ENCODE data around the gene HOXC9. TPM values are rescaled to one million over a fixed set of nuclear protein-coding genes. Genes with fewer than 3 reads are reported as not detected.

Gene HOXC9
- total RNA-seq, 2 donors from 2014 or later = not detected

GRCh38 chr12:54037360-54038283 lies 37.7 kb downstream of the HOXC9 start:
- intact Hi-C loops (cut with DNase I) = no loop called here
- H3K27ac ChIP-seq = no peak overlapping the region

GRCh38 chr12:54038284-54038870 lies 38.4 kb downstream of the HOXC9 start:
- Histone ChIP-seq H3K4me3 (no peak overlapping the region), H3K27me3 (peaks cover 0 to 22% of the 10 kb centered on the region in 2 donors), H3K36me3 (replicated peaks in 1 of 2; ENCODE audit: insufficient read depth in 1 of 2, low read depth in 2 of 2) (no peaks in the 10 kb centered on the region), H3K9me3 (no peaks in the 10 kb centered on the region), H3K4me1 (peaks cover 8% of the 10 kb centered on the region), H3K27ac (no peak overlapping the region)
- intact Hi-C loops (cut with DNase I) = no loop called here
- TF ChIP-seq, protein P1, sequence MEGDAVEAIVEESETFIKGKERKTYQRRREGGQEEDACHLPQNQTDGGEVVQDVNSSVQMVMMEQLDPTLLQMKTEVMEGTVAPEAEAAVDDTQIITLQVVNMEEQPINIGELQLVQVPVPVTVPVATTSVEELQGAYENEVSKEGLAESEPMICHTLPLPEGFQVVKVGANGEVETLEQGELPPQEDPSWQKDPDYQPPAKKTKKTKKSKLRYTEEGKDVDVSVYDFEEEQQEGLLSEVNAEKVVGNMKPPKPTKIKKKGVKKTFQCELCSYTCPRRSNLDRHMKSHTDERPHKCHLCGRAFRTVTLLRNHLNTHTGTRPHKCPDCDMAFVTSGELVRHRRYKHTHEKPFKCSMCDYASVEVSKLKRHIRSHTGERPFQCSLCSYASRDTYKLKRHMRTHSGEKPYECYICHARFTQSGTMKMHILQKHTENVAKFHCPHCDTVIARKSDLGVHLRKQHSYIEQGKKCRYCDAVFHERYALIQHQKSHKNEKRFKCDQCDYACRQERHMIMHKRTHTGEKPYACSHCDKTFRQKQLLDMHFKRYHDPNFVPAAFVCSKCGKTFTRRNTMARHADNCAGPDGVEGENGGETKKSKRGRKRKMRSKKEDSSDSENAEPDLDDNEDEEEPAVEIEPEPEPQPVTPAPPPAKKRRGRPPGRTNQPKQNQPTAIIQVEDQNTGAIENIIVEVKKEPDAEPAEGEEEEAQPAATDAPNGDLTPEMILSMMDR (IDR thresholded peaks at IDR 0.05) = no peak
- no peak for TF ChIP-seq POLR2A (IDR thresholded peaks at IDR 0.05)
- DNase-seq (no peak), ATAC-seq (no peak)
- WGBS, 2 donors = 61 to 67% methylated on average over 5 of the region's 5 CpGs

More at GRCh38 chr12:54037360-54038283, 37.7 kb downstream of the HOXC9 start:
- H3K36me3 ChIP-seq (replicated peaks in 1 of 2; ENCODE audit: insufficient read depth in 1 of 2, low read depth in 2 of 2) = no peaks in the 10 kb centered on the region
- no peak for DNase-seq
- WGBS, 2 donors = 58 to 60% methylated on average over 14 of the region's 14 CpGs
- H3K4me3 ChIP-seq = no peak overlapping the region
- peaks cover 4 to 29% of the 10 kb centered on the region in 2 donors for H3K27me3 ChIP-seq
- no peaks in the 10 kb centered on the region for H3K9me3 ChIP-seq
- TF ChIP-seq, protein P1 (IDR thresholded peaks at IDR 0.05) = no peak
- no peak for TF ChIP-seq POLR2A (IDR thresholded peaks at IDR 0.05)
- no peak for ATAC-seq
- H3K4me1 ChIP-seq = peaks cover 16% of the 10 kb centered on the region

DNA sequence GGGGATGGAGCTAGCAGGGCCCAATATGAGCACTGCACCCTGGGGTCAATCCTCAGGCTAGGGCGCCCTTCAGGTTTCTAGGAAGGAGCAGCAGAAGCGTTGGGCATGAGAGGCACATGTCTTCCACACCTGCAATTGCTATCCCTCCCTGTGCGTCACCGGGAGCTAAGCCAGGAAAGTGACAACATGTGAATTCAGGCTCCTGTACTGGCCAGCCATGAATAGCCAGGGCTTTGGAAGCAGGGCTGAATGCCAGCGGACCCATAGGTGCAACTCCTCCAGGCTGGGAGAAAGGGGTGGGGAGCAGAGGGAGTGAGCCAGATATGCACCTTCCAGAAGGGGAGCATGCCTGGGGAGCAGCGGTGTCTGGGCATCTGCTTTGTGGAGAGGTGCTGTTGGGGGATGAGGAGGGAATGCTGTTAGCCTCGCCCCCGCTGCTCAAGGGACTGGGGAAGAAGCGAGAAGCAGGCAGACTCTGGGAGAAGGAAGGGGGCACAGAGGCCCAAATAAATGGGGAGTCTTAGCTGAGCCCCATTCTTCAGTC lies 39.0 kb downstream of the HOXC9 start:
- H3K27ac ChIP-seq = no peak overlapping the region
- intact Hi-C loops (cut with DNase I) = no loop called here
- peaks cover 2% of the 10 kb centered on the region for H3K4me1 ChIP-seq
- H3K36me3 ChIP-seq (replicated peaks in 1 of 2; ENCODE audit: insufficient read depth in 1 of 2, low read depth in 2 of 2) = no peaks in the 10 kb centered on the region
- 18% methylated on average over 9 of the region's 9 CpGs for WGBS, 2 donors
- H3K27me3 ChIP-seq = peaks cover 0 to 16% of the 10 kb centered on the region in 2 donors
- ATAC-seq = peak; percentile 66
- H3K9me3 ChIP-seq = no peaks in the 10 kb centered on the region
- TF ChIP-seq, protein P1 (IDR thresholded peaks at IDR 0.05) = no peak
- no peak for TF ChIP-seq POLR2A (IDR thresholded peaks at IDR 0.05)
- H3K4me3 ChIP-seq = no peak overlapping the region
- DNase-seq = peak in 3 of 4 donors; percentile 44 to 80 (median 76)

DNA sequence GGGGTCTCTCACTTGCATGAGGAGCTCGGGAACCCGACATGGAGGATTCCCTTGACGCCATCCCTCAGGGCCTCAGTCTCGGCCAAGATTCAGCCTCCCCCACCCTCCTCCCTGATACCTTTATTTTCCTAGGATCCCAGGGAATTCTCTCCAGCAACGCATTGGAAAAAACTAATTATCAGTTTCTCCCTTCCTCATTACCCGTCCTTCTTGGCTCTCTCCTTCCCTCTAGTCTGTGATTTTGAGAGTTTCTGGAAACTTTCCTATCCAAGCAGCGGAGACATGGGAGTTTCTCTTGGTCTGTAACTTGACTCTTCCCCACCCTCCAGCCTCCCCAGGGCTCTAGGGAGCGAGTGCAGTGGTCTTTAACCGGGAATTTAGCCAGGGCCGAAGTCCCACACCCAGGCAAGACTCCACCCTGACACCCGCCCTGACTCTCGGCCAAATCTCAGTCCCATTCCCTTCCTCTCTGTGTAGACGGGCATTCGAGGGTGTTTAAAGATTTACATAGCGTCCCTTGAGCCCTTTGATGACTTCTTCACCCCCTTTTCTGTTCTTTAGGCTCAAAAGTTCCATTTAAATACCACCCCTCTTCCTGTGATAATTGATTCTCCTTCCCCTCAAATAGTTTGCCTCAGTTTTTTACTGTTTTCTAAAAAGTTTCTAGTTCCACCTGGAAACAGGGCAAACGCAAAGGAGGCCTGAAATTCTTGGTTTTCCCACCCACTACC lies 39.6 kb downstream of the HOXC9 start:
- Histone ChIP-seq H3K4me1 (no peaks in the 10 kb centered on the region), H3K27ac (no peak overlapping the region), H3K4me3 (no peak overlapping the region), H3K36me3 (replicated peaks in 1 of 2; ENCODE audit: insufficient read depth in 1 of 2, low read depth in 2 of 2) (no peaks in the 10 kb centered on the region), H3K27me3 (peaks cover under 1 to 16% of the 10 kb centered on the region in 2 donors), H3K9me3 (no peaks in the 10 kb centered on the region)
- intact Hi-C loops (cut with DNase I) = no loop called here
- 13 to 15% methylated on average over 16 of the region's 16 CpGs for WGBS, 2 donors
- ATAC-seq = no peak
- TF ChIP-seq, protein P1 (IDR thresholded peaks at IDR 0.05) = no peak
- TF ChIP-seq POLR2A (IDR thresholded peaks at IDR 0.05) = no peak
- no peak for DNase-seq
